ENCODE results near the gene CLMN. TPM values are rescaled to one million over a fixed set of nuclear protein-coding genes. Genes with fewer than 3 reads are reported as not detected.
"Not testable (repeated sequence)": the region's sequence is repeated elsewhere in the genome, so short reads cannot be mapped to it uniquely, and the experiment has no call there.

Gene CLMN
- total RNA-seq, 1 experiment from 2014 or later, result 0.71 TPM

DNA sequence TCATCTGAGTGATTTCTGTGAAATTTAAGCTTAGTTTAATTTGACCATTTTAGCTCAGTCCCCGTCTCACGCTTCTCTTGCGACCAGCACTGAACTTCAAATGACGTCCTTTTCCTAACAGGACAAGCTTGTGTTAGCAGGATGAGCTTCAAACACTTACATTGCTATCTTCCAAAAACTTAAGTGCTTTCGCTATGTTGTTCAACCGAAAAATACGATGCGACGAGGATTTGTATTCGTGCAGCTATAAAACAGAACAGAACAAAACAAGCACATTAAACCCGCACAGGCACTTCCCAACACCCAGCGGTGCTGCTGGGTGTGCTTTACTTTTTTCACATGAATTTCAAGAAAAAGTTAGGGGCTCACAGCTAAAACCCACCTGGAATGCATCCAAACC is 98.2 kb downstream of the CLMN start:
- DNase-seq (ENCODE audit: low read depth), result no peak

DNA sequence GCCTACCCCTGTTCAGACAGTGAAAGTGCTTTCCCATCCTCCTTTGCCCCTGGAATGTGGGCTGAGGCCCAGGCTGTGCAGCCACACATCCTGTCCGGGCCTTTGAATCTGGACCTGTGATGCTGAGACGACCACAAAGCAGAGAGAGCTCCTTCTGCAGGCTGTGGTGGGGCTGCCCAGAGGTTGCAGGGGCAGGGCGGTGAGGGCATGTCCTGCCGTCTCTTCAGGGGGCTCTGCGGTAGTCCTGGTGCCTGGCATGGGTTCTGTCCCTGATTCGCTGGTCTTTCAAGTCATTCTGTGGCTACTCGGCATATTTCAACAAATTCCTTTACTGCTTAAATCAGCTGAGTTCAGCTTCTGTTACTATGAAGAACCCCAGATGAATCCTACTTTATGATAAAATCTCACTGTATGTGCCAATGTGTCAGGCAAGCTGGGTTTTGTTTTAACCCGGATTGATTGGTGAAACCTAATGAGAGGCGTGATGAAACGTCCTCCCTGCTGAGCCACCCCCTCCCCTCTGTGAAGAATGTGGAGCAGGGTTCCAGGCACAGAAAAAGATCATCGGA is 99.0 kb downstream of the CLMN start:
- DNase-seq (ENCODE audit: low read depth), result peak; percentile 34

DNA sequence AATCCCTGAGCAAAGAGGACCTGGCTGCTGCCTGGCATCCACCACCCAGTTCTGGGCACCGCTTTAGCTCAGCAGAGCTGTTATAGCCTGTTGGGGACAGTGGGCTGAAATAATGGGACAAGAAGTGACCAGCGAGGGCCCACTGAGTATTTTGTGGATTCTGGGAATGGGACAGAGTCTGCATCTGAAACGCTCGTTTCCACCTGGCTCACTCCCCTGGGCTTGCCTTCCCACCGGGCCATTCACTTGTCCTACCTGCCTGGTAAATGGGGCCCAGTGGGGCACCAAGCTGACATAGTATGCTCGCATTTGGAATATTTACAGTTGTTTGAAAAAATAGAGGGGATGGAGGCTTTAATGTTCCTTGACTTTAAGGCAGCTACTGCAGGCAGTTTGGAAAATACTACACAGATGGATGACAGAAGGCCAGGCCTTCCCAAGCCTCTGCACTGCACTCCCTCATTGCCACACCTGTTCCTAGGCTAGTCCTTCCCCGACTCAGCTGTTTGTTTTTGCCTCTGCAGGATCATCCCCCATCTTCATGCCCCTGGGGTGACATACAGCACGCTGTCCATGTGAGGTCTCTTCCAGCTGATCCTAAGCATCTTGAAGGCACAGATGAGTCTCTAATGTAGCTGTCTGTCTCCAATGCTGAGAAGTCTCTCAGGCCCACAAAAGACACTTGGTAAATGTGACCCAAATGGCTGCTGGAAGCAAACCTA is 101.1 kb downstream of the CLMN start:
- DNase-seq (ENCODE audit: low read depth), result no peak

DNA sequence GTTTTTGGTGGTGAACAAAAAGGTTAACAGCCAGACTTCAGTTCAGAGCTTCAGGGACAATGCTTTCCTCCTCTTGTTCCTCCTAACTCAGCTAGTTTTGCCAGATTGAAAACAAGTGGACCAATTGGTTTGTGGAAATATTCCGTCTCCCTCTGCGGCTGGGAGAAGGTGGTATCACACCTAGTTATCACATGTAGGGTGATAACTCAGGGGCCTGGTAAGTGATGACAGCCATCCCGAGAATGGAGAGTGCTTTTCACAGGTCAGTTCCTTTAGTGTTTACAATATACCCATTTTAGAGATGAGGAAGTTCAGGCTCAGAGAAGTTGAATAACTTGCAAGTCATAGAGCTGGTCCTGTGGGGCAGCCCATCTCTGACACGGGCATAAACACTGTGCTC is 101.7 kb downstream of the CLMN start:
- no peak for DNase-seq (ENCODE audit: low read depth)

DNA sequence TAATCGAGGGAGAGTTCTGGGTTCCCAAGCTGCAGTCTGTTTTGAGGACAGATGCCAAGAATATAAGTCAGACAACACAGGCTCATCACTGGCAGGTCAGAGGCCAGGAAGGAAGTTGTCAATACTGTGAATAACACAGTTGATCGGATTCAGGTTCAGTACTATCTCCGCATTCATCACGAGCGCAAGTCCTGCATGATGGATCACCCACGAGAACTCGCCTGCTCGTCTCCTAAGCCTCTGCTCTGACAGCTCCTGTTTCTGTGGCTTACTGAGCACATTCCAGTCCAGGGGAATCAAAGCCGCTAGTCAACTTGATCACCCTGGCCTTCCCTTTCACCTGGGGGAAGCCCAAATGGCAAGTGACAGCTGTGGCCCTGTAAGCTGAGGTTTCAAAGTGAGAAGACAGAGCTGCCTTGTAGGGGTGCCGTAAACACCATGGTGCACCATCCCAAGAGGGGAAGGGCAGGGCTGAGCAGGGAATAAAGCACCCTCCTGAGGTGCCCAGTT is 102.3 kb downstream of the CLMN start:
- no peak for DNase-seq (ENCODE audit: low read depth)

DNA sequence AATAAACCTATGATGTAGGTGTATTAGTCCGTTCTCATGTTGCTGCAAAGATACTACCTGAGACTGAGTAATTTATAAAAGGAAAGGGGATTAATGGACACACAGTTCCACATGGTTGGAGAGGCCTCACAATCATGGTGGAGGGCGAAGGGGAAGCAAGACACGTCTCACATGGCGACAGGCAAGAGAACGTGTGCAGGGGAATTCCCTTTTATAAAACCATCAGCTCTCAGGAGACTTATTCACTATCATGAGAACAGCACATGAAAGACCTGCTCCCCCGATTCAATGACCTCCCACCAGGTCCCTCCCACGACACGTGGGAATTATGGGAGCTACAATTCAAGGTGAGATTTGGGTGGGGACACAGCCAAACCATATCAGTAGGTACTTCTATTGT is 103.7 kb downstream of the CLMN start:
- DNase-seq (ENCODE audit: low read depth), result no peak

DNA sequence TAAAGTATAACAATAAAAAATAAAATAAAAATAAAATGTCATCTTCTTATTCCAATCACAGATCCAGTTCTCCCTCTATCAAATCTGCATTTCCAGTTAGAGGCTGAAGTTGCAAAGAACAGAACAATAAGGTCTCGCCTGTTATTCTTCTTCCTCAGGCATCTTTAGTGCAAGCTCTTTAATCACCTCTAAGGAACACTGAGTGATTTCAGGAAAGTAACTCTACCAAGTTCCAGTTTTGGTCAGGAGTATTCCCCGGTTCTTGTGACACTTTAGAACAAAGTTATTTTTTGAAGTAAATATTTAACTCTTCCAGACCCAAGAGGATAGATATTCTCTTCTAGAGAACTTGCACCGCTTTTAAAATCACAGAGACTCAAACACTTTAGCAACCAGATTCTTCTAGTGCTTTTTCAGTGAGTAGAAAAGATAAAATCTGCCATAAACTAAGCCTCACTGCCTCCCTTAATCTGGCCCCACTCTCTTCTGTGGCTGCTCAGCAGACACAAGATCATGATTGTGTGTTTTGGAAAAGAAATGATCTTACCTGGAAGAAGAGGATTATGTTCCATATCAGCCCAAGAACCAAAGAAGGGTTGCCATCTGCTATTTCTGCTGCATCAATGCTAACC is 104.5 kb downstream of the CLMN start:
- no peak for DNase-seq (ENCODE audit: low read depth)

DNA sequence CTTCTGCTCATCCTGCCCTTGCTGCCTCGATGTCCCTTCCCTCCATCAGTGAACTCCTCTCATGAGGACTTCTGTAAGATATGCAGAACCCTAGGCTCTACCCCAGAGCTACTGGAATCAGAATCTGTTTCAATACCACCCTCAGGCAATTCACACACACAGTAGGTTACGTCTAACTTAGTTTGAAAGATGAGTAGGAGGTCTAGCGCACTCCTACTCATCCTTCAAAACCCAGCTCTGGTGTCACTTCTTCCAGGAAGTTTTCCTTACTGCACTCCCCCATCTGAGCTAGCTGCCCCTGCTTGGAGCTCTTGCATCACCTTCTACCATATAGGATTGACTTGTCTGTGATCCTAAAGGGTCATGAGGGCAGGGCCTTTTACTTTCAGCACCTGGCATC is 105.9 kb downstream of the CLMN start:
- DNase-seq (ENCODE audit: low read depth), result no peak

DNA sequence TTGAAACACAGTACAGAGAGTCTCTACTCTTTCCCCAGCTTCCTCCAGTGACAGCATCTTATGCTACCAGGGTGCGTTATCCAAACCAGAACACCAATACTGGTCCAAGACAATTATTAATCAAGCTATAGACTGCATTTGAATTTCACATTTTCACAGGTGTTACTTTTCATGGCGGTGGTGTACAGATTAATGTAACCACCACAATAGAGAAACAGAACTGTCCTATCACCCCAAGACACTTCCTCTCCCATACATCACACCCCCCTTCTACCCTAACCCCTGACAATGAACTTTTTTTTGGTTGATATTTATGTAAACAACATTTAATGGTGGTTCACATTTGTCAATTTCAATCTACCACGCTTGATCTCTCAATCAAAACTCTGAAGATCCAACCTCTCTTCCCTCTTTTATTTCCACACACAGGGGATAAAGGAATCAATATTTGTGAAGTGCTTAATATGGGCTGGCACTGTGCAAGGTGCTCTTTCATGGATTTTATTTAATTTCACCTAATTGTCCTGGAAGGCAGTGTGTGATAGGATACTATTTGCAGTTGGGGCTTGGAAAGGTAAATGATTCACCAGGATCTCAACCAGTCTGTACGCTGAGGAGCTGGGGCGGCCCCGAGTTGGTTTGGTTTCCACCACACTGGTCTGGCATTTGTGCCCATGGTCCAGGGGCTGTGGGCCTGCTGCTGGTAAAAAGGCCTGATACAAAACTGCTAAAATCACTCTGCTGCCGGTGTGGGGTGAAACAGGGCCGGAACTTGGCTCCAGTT is 107.8 kb downstream of the CLMN start:
- DNase-seq (ENCODE audit: low read depth), result no peak

DNA sequence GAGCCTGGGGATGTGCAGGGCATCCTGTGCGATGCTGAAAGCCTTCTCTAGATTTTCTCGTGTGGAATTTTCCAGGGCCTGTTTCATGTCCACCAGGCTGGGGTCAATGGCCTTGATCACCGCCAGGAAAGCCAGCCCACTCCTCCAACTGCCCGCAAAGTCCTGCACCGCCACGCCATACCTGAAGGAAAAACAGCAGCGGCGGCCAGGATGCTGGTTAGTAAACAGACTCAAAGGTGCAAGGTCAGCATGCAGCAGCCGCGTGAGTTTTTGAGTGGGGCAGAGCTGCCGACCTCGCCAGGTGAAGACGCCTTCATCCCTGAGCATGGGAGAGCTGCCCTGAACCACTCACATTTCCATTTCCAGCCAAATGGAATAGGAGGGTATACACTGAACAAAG is 109.0 kb downstream of the CLMN start:
- no peak for DNase-seq (ENCODE audit: low read depth)

DNA sequence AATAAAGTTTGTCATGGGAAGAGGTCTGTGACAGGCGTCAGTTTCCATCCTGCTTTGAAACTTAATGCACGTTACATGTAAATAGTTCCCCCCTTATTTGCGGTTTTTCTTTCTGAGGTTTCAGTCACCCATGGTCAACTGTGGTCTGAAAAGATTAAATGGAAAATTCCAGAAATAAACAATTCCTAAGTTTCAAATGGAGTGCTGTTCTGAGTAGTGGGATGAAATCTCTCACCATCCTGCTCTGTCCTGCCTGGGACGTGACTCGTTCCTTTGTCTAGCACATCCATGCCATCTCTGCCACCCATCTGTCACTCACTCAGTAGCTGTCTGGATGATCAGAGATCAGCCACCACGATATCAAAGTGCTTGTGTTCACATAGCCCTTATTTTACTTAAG is 111.1 kb downstream of the CLMN start:
- no peak for DNase-seq (ENCODE audit: low read depth)

DNA sequence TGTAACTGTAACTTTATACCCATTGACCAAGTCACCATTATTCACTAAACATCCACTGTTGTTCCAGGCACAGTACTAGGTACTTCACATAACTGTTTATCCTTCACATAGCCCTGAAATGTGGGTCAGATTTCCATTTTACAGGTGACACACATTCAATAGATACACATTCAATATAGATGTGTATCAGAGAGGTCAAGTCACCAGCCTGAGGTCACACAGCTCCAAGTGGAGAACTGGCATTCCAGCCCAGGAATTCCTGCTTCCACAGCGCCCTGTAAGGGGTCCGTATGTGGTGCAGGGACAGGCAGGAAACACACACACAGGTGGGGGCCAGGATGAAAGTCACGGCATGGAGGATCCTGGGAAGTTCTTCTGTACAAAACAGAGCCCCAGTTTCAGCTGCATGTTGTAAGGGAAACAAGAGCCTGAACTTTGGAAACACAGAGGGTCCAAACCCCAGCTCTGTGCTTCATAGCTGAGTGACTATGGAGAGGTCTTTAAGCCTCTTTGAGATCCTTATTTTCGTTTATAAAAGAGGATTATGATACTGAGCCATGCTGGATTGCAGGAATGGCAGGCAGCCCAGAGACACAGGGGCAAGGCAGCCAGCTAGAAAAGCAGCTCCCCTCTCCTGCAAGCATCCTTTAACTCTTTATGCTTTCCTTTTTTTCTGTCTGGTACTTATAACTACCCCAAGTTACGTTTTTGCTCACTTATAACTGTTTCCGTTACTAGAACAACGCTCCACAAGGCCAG is 112.1 kb downstream of the CLMN start:
- no peak for DNase-seq (ENCODE audit: low read depth)

DNA sequence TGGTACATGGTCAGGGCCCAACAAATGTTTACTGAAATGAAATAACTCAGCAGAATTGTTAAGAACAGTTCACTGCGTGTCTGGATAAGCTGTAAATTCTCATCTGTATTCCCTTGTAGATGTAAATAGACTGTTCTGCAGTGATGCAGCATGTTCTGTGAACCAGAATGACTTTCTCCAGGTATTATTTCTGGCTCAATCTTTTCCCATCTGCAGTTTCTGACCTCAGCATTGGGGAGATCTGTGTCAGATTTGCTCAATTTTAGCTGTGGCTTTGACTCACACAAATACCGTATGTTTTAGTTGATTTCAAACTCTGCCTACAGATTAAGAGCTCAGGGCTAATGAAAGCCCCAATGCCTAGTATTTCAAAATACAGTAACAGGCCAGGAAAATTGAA is 113.2 kb downstream of the CLMN start:
- DNase-seq (ENCODE audit: low read depth), result no peak

DNA sequence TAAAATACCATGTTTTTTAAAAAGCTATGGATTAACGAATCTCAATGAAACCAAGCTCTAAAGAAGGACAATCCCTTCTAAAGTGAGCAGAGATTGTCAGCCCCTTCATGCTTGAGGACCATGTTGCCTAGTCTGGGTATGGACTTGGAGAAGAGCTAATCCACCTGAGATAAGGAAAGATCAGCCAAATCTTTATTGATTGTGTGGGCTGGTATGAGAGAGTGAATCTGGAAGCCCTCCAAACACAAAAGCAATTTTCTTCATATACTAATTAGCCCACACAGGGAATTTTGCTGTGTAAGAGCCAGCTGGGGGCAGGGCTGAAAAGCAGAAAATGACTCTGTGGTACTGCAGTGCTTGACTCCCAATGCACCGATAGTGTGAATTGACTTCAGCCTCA is 115.0 kb downstream of the CLMN start:
- DNase-seq (ENCODE audit: low read depth), result no peak

DNA sequence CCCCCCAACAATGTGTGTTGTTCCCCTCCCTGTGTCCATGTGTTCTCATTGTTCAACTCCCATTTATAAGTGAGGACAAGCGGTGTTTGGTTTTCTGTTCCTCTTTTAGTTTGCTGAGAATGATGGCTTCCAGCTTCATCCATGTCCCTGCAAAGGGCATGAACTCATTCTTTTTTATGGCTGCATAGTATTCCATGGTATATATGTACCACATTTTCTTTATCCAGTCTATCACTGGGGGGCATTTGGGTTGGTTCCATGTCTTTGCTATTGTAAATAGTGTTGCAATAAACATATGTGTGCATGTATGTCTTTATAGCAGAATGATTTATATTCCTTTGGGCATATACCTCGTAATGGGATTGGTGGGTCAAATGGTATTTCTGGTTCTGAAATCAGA is 118.0 kb downstream of the CLMN start:
- not testable (repeated sequence) for DNase-seq (ENCODE audit: low read depth)

DNA sequence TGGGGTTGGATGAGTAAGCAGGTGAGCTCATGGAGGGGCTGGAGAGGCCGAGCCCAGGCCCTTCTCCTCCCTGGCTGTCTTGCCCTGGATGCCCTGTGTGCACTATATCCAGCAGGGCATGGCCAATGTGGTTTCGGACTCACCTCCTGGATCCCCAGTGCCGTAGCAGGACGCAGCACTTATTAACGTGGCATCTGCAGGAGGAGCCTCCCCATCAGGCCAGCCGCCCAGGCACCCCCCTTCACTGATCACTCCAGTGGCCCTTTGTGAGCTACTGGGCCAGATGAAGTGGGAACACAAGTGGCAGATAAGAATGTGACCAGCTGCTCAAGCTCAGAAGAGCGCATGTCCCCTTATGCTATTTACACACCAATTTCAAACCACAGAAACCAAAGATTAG is 119.3 kb downstream of the CLMN start:
- DNase-seq (ENCODE audit: low read depth), result no peak

DNA sequence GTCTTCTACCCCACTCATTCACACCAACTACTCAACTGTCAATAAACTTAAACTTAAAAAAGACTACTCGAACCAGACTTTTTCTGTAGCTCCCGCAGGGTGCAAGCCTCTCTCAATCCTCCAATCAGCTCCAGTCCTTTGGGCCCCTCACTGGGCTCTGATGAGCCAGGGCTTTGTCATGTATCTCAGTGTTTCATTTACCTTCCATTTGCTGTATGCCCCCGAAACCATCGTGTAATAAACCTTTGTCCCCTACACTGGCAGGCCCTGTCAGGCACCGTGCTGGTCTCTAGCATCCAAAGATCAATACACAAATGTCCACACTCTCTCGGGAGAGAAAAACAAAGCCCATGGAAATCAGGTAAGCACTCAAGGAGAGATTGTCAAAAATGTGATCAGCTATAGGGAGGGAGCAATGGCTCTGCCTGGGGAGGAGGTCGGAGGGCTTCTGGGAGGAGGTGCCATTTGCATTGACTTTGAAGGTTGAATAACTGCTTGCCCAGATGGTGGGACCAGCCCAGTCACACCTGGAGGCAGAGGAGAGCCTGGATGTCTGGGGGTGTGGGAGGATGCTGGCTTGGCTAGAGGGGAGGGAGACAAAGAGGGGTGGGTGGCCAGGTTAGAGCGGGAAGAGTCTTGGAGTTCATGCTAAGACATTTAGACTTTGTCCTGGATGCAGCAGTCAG is 120.3 kb downstream of the CLMN start:
- DNase-seq (ENCODE audit: low read depth), result no peak

DNA sequence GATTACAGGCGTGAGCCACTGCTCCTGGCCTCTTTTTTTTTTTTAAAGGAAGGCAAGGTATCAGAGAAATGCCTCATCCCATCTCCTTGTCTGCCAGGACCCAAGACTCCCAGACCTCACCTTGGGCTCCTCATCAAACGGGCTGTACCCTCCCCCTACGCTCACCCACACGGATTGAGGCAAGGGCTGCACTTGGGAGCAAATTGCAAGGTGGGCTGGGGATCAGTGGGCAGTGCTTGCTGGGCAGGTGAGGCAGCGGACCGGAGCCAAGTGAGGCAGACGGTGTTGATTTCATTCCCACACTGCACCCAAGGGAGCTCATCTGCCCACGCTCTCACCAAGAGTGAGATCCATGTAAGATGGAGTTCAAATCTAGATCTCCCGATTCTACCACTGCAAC is 121.4 kb downstream of the CLMN start:
- no peak for DNase-seq (ENCODE audit: low read depth)

DNA sequence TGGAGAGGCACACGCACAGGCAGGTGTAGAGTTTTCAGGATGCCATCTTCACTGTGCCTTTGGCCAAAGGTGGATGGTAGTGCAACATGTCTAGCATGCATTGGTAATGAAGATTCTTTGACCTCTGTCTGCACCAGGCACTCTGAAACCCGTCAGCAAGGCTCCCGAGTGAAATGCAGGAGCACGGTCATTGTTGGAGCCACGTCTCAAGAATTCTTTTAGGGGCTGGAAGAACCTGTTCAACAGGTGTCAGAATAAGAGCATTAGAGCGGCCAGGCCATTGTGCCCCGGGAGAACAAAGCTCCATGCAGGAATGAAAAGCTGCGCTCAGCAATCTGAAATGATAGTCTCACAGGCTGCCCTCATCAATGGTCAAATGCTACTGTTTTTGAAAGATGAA is 122.2 kb downstream of the CLMN start:
- DNase-seq (ENCODE audit: low read depth), result no peak

DNA sequence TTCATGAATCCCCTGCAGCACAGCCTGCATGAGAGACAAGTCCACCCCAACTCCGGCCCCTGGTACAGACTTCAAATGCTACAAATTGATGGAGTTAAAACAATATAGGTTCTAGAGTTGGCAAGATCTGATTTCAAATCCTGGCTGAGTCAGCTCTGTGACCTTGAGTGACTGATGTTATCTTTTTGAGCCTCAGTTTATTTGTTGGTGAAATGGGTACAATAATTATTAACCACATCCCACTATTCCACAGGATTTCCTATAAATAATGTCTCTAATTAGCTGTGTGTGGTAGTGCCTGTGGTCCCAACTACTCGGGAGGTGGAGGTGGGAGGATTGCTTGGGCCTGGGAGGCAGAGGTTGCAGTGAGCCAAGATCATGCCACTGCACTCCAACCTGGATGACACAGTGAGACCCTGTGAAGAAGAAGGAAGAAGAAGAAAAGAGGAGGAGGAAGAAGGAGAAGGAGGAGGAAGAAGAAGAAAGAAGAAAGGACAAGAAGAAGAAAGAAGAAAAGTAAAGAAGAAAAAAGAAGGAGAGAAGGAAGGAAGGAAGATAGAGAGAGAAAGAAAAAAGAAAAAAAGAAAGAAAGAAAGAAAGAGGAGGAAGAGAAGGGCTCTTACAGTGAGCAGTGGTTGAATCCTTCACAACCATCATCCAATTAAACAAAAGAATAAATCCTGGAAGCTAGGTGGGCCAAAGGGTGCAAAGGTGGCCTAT is 122.7 kb downstream of the CLMN start:
- no peak for DNase-seq (ENCODE audit: low read depth)

All from M059J (cell line).